Body of pancreas (tissue), 4 donors: ENCODE data around the gene HNRNPDL.

ENCODE experiments used
- POLR2A ChIP-seq, 3 donors: fragments of 450-650 bp; IDR thresholded peaks; one replicate each; pipeline ENCODE4 v1.6.1; 2016; ENCODE audit warnings: antibody characterized with exemption in 3 of 3, mild to moderate bottlenecking in 2 of 3
- TF ChIP-seq, protein P1 (sequence below), 7 experiments: fragments of 450-650 bp in 4 of 7; fragments of 200-600 bp in 3 of 7; sonication (generic) in 3 of 7; IDR thresholded peaks; one replicate each; pipeline ENCODE4 v1.5.1; 2016 to 2019; ENCODE audit warnings: antibody characterized with exemption in 7 of 7

DNA sequence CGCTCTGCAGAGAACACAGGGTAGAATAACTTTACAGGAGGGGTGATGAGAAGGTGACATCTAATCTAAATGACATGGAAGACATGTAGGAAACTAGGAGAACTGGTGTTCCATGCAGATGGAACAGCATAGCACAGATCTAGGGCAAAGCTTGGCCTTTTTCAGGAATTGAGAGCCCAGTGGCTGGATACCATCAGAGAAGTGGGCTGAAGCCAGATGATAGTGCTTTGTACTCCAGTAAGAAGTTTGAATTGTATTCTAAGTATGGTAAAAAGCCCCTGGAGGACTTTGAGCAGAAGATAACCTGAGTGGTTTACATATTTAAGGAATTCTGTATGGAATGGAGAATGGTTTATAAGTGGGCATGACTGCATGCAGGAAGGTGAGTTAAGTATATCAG is 33.0 kb upstream of the HNRNPDL start:
- TF ChIP-seq, protein P1, sequence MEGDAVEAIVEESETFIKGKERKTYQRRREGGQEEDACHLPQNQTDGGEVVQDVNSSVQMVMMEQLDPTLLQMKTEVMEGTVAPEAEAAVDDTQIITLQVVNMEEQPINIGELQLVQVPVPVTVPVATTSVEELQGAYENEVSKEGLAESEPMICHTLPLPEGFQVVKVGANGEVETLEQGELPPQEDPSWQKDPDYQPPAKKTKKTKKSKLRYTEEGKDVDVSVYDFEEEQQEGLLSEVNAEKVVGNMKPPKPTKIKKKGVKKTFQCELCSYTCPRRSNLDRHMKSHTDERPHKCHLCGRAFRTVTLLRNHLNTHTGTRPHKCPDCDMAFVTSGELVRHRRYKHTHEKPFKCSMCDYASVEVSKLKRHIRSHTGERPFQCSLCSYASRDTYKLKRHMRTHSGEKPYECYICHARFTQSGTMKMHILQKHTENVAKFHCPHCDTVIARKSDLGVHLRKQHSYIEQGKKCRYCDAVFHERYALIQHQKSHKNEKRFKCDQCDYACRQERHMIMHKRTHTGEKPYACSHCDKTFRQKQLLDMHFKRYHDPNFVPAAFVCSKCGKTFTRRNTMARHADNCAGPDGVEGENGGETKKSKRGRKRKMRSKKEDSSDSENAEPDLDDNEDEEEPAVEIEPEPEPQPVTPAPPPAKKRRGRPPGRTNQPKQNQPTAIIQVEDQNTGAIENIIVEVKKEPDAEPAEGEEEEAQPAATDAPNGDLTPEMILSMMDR (IDR thresholded peaks at IDR 0.05), result no peak
- no peak for TF ChIP-seq POLR2A (IDR thresholded peaks at IDR 0.05)
